IPS-18c (cell line): ENCODE data around the gene SLC49A4.

Experiments
- H3K4me3 ChIP-seq: 2 replicates; pipeline ENCODE4 v1.7.0; 2013; ENCODE audit warnings: low read depth, mild to moderate bottlenecking, low read length, moderate library complexity; ENCODE audit not compliant: insufficient read depth
- H3K9me3 ChIP-seq: one replicate; pipeline ENCODE4 v1.6.1; 2013; ENCODE audit warnings: mild to moderate bottlenecking, low read length, moderate library complexity; ENCODE audit not compliant: control insufficient read depth, insufficient read depth

The SLC49A4 gene

DNA sequence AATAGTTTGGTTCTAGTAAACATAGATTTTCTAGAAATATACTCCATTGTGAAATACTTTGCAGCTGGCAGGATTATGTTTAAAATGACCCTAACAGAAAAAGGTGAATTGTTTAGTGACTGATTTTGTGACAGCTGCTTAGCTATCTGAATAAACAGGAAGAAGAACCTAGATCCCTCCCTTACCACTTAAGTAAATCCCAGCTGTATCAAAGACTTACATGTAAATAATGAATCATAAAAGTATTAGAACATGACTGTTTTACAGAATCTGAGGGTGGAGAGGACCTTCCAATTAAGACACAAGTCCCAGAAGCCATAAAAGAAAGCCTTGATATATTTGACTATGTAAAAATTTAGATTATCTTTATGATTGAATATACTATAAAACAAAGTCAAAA is 15.9 kb downstream of the SLC49A4 start:
- H3K4me3 ChIP-seq, result no peak overlapping the region
- H3K9me3 ChIP-seq, result no peaks in the 10 kb centered on the region

DNA sequence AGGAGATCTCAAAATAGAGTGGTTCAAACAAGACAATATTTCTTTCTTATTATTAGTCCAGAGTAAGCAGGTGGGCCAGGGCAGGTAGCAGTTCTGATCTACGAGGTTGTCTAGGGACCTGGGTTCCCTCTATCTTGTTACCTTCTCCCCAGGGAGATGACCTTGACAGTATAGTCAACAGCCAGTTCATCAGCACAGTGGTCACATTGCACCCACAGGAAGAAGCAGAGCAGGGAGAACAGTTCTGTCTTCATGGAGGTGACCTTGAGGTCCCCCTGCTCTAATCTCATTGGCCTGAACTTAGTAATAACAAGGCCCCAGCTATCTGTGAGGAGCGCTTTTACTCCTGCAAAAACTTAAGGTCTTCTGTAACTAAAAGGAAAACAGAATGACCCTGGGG is 21.7 kb downstream of the SLC49A4 start:
- Histone ChIP-seq H3K9me3 (no peaks in the 10 kb centered on the region), H3K4me3 (no peak overlapping the region)

DNA sequence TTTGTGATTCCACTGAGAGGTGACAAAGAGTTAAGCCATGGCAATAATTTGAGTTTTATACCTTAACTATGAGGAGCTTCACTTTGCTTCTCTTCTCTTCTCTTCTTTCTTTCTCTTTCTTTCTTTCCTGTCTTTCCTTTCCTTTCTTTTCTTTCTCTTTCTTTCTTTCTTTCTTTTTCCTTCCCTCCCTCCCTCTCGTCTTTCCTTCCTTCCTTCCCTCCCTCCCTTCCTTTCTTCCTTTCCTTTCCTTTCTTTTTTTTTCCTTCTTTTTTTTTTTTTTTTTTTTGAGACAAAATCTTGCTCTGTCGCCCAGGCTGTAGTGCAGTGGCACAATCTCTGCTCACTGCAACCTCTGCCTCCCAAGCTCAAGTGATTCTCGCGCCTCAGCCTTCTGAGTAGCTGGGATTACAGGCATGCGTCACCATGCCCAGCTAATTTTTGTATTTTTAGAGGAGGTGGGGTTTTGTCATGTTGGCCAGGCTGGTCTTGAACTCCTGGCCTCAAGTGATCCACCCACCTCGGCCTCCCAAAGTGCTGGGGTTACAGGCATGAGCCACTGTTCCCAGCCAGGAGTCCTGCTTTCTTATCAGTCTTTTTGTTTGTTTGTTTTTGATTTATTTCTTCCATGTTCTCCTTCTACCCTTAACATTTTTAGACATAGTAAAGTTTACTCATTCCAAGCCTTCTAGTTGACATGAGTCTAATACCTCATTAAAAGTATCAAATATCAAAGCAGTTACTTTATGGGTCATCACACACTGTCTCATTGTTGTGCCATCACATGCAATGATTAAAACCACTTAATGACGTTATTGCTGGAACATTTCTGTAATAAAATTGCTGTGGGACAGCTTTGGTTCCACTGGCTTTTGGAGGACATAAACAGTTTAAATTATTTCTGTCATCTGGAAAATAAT is 29.9 kb downstream of the SLC49A4 start:
- H3K9me3 ChIP-seq, result no peaks in the 10 kb centered on the region
- no peak overlapping the region for H3K4me3 ChIP-seq

DNA sequence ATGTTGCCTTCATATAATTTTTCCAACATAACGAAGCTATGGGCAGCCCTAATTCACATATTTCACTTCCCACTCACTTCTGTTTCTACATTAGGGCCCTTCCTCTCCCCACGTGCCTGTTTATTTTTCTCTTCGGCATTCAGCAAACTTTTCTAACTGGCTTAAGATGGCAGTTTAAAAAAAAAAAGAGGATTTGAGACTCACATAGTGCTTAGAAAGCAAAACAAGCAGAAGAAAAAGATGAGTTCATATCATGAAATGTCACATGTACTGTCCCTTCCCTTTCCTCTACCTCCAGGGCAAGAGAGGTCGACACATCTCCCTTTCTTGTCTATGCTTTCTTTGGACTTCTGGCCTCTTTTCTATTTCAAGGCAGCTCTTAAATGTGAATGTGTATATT is 30.6 kb downstream of the SLC49A4 start:
- H3K4me3 ChIP-seq, result no peak overlapping the region
- H3K9me3 ChIP-seq, result no peaks in the 10 kb centered on the region

DNA sequence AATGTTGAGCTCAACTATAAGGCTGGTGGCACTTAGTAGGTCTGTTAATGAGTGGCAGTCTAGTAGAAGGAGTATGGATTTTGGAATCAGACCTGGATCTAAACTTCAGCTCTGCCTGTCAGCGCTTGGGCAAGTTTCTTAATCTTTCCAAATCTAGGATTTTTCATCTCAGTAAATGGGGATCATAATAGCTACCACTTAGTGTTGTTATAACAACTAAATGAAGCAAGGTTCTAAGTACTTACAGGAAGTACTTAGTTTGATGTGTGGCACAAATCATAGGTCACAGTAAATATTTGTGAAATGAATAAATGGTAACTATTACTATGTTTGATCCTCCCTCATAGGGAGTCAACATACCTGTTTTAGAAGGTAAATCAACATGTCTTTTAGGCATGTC is 31.4 kb downstream of the SLC49A4 start:
- no peak overlapping the region for H3K4me3 ChIP-seq
- no peaks in the 10 kb centered on the region for H3K9me3 ChIP-seq

DNA sequence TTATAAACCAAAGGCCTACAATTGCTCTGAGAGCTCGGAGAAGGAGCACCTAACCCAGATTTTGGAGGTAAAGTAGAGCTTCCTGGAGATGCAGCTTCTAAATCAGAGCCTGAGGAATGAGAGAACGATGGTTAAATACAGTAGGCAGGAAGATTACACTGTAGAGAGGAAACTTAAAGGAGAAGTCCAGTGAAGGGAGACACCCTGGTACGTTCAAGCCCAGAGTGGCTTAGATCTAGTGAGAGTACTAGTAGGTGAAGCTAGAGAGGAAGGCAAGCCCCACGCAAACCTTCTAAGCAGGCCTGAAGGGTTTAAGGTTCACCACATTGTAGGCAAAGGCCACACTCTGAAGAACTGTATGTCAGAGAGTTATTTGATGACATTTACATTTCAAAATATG is 33.4 kb downstream of the SLC49A4 start:
- Histone ChIP-seq H3K9me3 (no peaks in the 10 kb centered on the region), H3K4me3 (no peak overlapping the region)

DNA sequence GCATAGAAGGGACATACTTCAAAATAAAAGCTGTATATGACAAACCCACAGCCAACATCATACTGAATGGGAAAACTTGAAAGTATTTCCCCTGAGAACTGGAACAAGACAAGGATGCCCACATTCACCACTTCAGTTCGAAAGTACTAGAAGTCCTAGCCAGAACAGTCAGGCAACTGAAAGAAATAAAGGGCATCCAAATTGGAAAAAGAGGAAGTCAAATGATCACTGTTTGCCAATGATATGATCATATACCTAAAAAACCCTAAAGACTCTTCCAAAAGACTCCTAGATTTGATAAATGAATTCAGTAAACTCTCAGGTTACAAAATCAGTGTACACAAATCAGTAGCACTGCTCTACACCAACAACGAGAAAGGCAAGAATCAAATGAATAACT is 40.7 kb downstream of the SLC49A4 start:
- no peaks in the 10 kb centered on the region for H3K9me3 ChIP-seq
- H3K4me3 ChIP-seq, result no peak overlapping the region

DNA sequence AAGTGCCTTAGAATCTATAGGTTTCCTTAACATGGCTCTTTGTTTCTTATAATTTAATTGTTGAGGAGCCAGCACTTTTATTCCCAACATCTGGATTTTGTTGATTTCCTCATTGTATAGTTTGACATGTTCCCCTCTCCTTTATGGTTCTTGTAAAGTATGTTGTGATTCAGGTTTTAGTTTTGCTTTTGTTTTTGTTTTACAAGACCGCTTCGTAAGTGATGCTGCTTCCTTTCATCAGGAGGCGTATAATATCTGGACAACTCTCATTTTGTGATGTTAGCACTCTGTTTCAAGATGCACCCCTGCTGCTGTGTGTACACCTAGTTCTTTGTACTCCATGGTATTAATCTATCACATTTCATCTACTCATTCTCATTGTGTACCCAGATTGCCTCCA is 48.7 kb downstream of the SLC49A4 start:
- no peaks in the 10 kb centered on the region for H3K9me3 ChIP-seq
- H3K4me3 ChIP-seq, result no peak overlapping the region

DNA sequence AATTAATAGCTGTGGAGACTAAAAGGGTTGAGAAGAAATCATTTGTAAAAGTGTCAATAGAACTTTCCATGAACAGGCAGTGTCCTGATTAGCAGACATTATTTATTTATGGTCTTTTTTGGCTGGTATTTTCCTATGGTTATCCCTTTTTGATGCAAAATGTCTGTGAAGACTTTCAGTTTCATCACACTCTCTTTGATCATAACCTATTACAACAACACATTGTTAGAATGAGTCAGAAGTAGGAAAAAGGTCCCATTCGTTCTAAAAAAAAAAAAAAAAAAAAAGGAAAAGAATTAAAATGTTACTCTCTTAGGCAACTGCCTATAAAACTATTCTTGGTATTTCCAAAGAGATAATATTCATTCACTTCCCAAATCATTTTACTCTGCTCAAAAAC is 62.1 kb downstream of the SLC49A4 start:
- H3K9me3 ChIP-seq, result no peaks in the 10 kb centered on the region
- H3K4me3 ChIP-seq, result no peak overlapping the region

DNA sequence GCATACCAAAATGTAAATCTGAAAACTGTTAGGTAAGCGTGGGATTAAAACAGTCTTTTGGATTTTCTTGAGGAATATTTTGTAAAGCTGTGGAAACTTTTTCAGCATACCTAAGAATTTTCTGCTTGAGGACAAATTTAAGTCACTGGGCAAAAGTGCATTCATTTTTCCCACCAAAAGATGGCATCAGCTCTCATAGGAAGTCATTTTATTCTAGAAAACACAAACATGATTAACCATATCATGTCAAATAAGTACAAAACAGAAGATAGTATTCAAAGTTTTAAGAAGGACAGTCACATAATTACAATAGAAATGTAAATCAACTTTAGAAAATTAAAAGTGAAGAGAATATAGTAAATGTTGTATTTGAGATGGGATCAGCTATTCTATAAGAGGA is 63.5 kb downstream of the SLC49A4 start:
- H3K9me3 ChIP-seq, result no peaks in the 10 kb centered on the region
- H3K4me3 ChIP-seq, result no peak overlapping the region

DNA sequence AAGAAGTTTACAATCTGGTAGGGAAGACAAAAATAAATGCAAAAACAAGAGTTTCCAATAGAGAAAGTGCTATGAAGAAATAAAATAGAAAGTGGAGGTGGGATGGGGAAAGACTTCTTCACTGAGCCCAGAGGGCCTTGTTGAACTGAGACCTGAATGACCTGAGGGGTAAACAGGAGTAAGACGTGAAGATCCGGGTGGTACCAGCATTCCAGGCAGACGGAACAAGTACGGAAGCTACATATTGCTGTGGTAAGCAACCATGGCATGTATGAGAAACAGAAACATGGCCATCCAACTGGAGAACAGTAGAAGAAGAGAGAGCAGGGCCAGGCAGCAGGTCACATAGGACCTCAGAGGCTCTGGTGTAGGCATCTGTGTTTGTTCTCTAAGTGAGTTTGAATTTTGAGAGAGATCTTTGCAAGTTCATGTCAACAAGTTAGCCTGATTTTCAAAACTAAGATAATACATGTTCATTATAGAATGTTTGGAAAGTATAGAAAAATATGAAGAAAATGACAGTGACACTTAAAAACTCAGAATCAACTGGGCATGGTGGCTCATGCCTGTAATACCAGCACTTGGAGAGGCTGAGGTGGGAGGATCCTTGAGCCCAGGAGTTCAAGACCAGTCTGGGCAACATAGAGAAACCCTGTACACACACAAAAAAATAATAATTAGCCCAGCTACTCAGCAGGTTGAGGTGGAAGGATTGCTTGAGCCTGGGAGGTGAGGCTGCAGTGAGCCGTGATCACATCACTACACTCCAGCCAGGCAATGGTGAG is 64.3 kb downstream of the SLC49A4 start:
- no peak overlapping the region for H3K4me3 ChIP-seq
- no peaks in the 10 kb centered on the region for H3K9me3 ChIP-seq

DNA sequence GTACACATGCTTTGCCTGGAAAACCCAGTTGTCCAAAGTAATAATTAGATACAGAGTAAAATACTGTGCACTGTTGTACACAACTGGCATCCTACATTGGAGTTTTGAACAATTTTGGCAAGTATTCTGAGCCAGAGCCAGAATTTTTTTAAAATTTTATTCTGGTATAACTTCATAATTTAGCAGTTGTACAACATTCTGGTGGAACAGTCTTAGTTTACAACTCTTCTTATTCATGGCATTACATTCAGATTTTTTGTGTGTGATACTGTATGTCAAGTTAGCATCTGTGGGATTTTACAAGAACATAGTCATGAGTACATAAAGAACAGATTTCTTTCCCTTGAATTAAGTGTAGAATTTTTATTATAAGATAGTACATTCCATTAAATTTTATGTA is 67.5 kb downstream of the SLC49A4 start:
- Histone ChIP-seq H3K4me3 (no peak overlapping the region), H3K9me3 (no peaks in the 10 kb centered on the region)

DNA sequence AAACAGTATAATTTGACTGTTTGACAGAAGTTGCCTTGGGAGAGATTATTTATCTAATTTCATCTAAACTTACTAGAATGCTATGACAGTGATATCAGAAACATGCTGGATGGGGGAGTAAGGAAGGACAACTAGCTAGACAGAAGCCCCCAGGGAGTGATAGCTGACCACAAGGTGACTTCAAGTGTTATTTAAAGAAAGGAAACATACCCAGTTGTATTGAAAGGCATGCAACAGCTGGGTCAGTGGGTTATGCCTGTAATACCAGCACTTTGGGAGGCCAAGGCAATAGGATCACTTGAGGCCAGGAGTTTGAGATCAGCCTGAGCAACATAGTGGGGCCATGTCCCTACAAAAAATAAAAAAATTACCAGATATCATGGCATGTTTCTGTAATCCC is 69.6 kb downstream of the SLC49A4 start:
- Histone ChIP-seq H3K4me3 (no peak overlapping the region), H3K9me3 (no peaks in the 10 kb centered on the region)

DNA sequence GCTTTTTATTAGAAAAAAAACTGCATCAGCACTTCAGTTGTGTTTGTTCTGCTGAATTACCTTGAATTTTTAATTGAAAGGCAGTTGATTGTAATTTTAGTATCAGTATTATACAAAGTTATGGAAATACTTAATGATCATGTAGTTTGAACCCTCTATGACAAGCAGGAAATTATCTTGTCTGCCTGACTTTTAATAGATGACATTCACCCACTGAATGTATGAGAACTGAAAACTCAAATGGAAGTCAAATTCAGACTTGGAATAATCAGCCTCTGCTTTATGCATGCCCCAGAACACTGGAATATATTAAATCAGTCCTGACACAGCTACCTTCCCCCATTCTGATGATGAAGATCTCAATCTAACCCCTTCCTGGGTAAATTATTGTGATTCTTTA is 73.5 kb downstream of the SLC49A4 start:
- Histone ChIP-seq H3K4me3 (no peak overlapping the region), H3K9me3 (no peaks in the 10 kb centered on the region)

DNA sequence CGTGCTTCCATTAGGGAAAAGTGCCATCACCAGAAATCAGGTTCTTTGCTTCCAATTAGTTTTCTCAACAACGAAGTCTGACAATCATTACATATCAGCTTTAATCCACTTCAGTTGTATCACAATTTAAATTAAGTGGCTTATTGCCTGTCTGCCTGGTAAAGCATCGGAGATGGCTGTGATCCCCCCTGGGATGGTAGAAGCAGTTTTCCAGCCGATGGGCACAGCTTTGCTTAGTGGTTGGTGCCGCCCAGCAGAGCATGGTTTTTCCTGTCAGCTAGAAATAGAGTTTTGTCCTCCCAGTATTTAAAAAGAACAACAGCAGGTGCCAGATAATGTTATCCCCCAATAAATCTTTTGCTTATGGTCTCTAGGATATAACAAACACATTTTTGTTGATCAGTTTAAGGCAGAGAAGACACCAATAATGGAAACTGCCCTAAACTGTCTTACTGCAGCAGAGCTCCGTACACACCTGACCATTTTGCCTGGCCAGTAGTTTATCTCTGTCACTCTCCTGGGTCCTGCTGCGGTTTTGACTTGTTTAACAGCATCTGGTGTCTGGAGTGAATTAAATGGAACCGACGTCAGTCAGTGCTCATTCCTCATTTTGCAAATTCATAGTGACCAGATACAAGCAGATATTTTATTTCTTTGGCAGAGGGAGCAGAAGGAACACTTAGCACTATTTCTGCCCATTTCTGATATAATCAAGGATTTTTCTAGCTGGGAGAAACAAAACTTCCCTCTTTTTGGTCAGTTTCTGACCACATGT is 79.1 kb downstream of the SLC49A4 start:
- no peaks in the 10 kb centered on the region for H3K9me3 ChIP-seq
- H3K4me3 ChIP-seq, result no peak overlapping the region

DNA sequence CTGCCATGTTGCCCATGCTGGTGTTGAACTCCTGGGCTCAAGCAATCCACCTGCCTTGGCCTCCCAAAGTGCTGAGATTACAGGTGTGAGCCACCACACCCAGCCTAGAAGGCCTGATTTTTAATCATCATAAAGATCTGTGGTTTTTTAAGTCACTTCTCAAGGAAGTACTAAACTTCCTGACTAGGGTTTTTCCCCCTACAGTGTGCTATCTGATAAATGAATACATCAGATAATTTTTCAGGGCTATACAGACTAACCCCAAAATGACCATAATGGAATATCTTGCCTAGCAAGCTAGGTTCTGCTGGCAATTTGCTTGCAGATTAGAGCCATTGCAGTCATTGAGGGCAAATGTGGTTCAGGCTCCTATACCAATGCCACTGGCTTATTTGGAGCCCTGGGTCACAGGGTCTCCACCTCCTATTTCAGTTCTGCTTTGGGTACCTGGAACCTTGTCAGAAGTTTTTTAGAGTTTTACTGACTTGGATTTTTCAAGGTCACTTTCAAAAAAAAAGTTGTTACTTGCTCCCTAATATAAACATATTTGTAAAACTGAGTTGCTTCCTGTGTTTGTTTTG is 80.8 kb downstream of the SLC49A4 start:
- no peaks in the 10 kb centered on the region for H3K9me3 ChIP-seq
- no peak overlapping the region for H3K4me3 ChIP-seq

DNA sequence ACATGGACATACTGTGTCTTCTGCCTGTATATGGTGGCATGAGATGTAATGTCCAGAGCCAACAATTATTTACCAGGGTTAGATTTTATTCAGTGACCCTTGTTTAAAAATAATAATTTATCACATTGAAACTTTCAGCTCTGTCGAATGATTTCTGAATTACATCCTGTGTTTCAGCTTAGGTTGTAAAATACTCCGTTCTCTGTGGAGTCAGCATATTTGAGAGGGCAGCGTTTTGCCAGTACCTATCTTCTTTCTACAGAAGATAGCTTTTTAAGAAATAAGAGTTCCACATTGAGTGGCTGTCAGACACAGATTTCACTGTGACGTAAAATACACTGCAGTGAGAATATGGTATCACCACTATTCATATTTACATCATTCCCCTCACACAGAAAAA is 85.3 kb downstream of the SLC49A4 start:
- Histone ChIP-seq H3K9me3 (no peaks in the 10 kb centered on the region), H3K4me3 (no peak overlapping the region)
